ENCODE results near the gene SLC29A4. TPM values are rescaled to one million over a fixed set of nuclear protein-coding genes. Genes with fewer than 3 reads are reported as not detected.

The SLC29A4 gene
- total RNA-seq, 2 experiments from 2014 or later, result 0.39 to 1.1 TPM

GRCh38 chr7:5296611-5297226 lies 14.0 kb downstream of the SLC29A4 start:
- no peaks in the 10 kb centered on the region for H3K27me3 Mint-ChIP-seq
- peak overlapping the region; percentile 51 for H3K4me3 ChIP-seq (ENCODE audit: low read length)

DNA sequence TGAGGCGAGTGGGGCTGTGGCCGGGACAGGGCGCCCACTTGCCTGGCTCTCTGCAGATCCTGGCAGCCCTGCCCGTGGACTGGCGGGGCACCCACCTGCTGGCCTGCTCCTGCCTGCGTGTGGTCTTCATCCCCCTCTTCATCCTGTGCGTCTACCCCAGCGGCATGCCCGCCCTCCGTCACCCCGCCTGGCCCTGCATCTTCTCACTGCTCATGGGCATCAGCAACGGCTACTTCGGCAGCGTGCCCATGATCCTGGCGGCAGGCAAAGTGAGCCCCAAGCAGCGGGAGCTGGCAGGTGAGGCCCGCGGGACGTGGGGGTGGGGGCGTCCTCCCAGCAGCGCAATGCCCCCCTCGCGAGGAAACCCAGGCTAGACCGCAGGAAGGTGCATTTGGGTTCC lies 17.6 kb downstream of the SLC29A4 start:
- peaks cover 21% of the 10 kb centered on the region for H3K4me1 ChIP-seq (ENCODE audit: insufficient read depth, low read length)
- intact Hi-C loops (cut with DNase I, micrococcal nuclease), result no loop called here
- H3K36me3 ChIP-seq (ENCODE audit: insufficient read depth, low read length), result no peaks in the 10 kb centered on the region
- no peak overlapping the region for H3K4me3 Mint-ChIP-seq
- peak in 1 of 14 experiments; percentile 16 for DNase-seq
- no peak for ATAC-seq (ENCODE audit: poor library complexity)
- TF ChIP-seq, protein P1, sequence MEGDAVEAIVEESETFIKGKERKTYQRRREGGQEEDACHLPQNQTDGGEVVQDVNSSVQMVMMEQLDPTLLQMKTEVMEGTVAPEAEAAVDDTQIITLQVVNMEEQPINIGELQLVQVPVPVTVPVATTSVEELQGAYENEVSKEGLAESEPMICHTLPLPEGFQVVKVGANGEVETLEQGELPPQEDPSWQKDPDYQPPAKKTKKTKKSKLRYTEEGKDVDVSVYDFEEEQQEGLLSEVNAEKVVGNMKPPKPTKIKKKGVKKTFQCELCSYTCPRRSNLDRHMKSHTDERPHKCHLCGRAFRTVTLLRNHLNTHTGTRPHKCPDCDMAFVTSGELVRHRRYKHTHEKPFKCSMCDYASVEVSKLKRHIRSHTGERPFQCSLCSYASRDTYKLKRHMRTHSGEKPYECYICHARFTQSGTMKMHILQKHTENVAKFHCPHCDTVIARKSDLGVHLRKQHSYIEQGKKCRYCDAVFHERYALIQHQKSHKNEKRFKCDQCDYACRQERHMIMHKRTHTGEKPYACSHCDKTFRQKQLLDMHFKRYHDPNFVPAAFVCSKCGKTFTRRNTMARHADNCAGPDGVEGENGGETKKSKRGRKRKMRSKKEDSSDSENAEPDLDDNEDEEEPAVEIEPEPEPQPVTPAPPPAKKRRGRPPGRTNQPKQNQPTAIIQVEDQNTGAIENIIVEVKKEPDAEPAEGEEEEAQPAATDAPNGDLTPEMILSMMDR (IDR thresholded peaks at IDR 0.05), result no peak
- peaks cover 2 to 17% of the 10 kb centered on the region in 2 experiments for H3K9me3 ChIP-seq (ENCODE audit: control insufficient read depth in 1 of 2, insufficient read depth in 1 of 2, low read length in 2 of 2)
- no peaks in the 10 kb centered on the region for H3K27me3 ChIP-seq (ENCODE audit: control insufficient read depth in 1 of 2, insufficient read depth in 2 of 2, low read length in 2 of 2)
- POLR2A ChIA-PET, result no interaction called here
- no peak overlapping the region for H3K27ac Mint-ChIP-seq
- CTCF ChIA-PET, result no interaction called here
- no peak overlapping the region for H3K4me3 ChIP-seq (ENCODE audit: low read length)
- no peaks in the 10 kb centered on the region for H3K9me3 Mint-ChIP-seq
- no peaks in the 10 kb centered on the region for H3K36me3 Mint-ChIP-seq (ENCODE audit: low read depth)
- no peaks in the 10 kb centered on the region for H3K27me3 Mint-ChIP-seq
- H3K4me1 Mint-ChIP-seq (ENCODE audit: low read depth), result peaks cover 9% of the 10 kb centered on the region
- H3K27ac ChIP-seq (ENCODE audit: low read depth in 1 of 2, low read length in 2 of 2), result no peak overlapping the region

More at GRCh38 chr7:5296611-5297226, 14.0 kb downstream of the SLC29A4 start:
- ATAC-seq (ENCODE audit: poor library complexity), result peak; percentile 90
- no peaks in the 10 kb centered on the region for H3K36me3 Mint-ChIP-seq (ENCODE audit: low read depth)
- Histone ChIP-seq H3K27ac (ENCODE audit: low read depth in 1 of 2, low read length in 2 of 2) (no peak overlapping the region), H3K9me3 (ENCODE audit: control insufficient read depth in 1 of 2, insufficient read depth in 1 of 2, low read length in 2 of 2) (peaks cover 14 to 28% of the 10 kb centered on the region in 2 experiments), H3K36me3 (ENCODE audit: insufficient read depth, low read length) (no peaks in the 10 kb centered on the region), H3K27me3 (ENCODE audit: control insufficient read depth in 1 of 2, insufficient read depth in 2 of 2, low read length in 2 of 2) (no peaks in the 10 kb centered on the region), H3K4me1 (ENCODE audit: insufficient read depth, low read length) (peaks cover 21% of the 10 kb centered on the region)
- TF ChIP-seq, protein P1 (IDR thresholded peaks at IDR 0.05), result no peak
- H3K4me1 Mint-ChIP-seq (ENCODE audit: low read depth), result peaks cover 13% of the 10 kb centered on the region
- H3K27ac Mint-ChIP-seq, result peak overlapping the region; percentile 59
- intact Hi-C loops (cut with DNase I, micrococcal nuclease), result no loop called here
- peak overlapping the region; percentile 82 for H3K4me3 Mint-ChIP-seq
- POLR2A ChIA-PET, result interaction anchor here (0.6 to 1.4 kb wide), 3 partner anchors 17 to 615 kb away, joined by 3 to 4 read pairs (median 3); no protein-coding TSS in a partner anchor
- CTCF ChIA-PET, result no interaction called here
- DNase-seq, result peak; percentile 52 to 91 (median 72)
- no peaks in the 10 kb centered on the region for H3K9me3 Mint-ChIP-seq

- DNase-seq (peak in 1 of 14 experiments; percentile 16), ATAC-seq (ENCODE audit: poor library complexity) (no peak)
- POLR2A ChIA-PET, result no interaction called here
- Mint-ChIP-seq H3K27me3 (no peaks in the 10 kb centered on the region), H3K4me3 (no peak overlapping the region), H3K4me1 (ENCODE audit: low read depth) (no peaks in the 10 kb centered on the region), H3K36me3 (ENCODE audit: low read depth) (no peaks in the 10 kb centered on the region), H3K9me3 (no peaks in the 10 kb centered on the region), H3K27ac (no peak overlapping the region)
- no peak overlapping the region for H3K4me3 ChIP-seq (ENCODE audit: low read length)
- intact Hi-C loops (cut with DNase I, micrococcal nuclease), result no loop called here
- no peak overlapping the region for H3K27ac ChIP-seq (ENCODE audit: low read depth in 1 of 2, low read length in 2 of 2)
- H3K4me1 ChIP-seq (ENCODE audit: insufficient read depth, low read length), result peaks cover 7% of the 10 kb centered on the region
- H3K36me3 ChIP-seq (ENCODE audit: insufficient read depth, low read length), result peaks cover 3% of the 10 kb centered on the region
- H3K9me3 ChIP-seq (ENCODE audit: control insufficient read depth in 1 of 2, insufficient read depth in 1 of 2, low read length in 2 of 2), result peaks cover 0 to 8% of the 10 kb centered on the region in 2 experiments
- CTCF ChIA-PET, result no interaction called here
- no peaks in the 10 kb centered on the region for H3K27me3 ChIP-seq (ENCODE audit: control insufficient read depth in 1 of 2, insufficient read depth in 2 of 2, low read length in 2 of 2)
- TF ChIP-seq, protein P1 (IDR thresholded peaks at IDR 0.05), result no peak
Measured at GRCh38 chr7:5302577-5302976, 19.8 kb downstream of the SLC29A4 start.
